Liver (tissue), 9 donors: ENCODE measurements around the gene TBX6. TPM values are rescaled to one million over a fixed set of nuclear protein-coding genes. Genes with fewer than 3 reads are reported as not detected.

Experiments
- DNase-seq: peaks from one replicate; pipeline ENCODE4 v3.0.0-alpha.2; 2017; ENCODE audit warnings: low spot score
- H3K27ac ChIP-seq, 2 donors: one replicate each; pipeline ENCODE4 v1.7.0; 2013; ENCODE audit warnings: inconsistent platforms in 2 of 2, low read length in 2 of 2, control low read depth in 1 of 2, low read depth in 1 of 2, mild to moderate bottlenecking in 1 of 2
- H3K27me3 ChIP-seq, 4 donors: one replicate each; pipeline versions ENCODE4 v1.6.1 to v1.7.0; 2013; ENCODE audit warnings: low read length in 3 of 4, inconsistent platforms in 1 of 4, mild to moderate bottlenecking in 1 of 4, moderate library complexity in 1 of 4; ENCODE audit not compliant: control insufficient read depth in 4 of 4, insufficient read depth in 4 of 4
- H3K36me3 ChIP-seq, 4 donors: one replicate each; pipeline versions ENCODE4 v1.6.1 to v1.7.0; 2013; ENCODE audit warnings: low read length in 3 of 4, mild to moderate bottlenecking in 3 of 4, low read depth in 1 of 4, moderate library complexity in 1 of 4; ENCODE audit not compliant: control insufficient read depth in 4 of 4, insufficient read depth in 3 of 4
- H3K4me1 ChIP-seq, 4 donors: one replicate each; pipeline versions ENCODE4 v1.6.1 to v1.7.0; 2013; ENCODE audit warnings: low read length in 3 of 4, mild to moderate bottlenecking in 3 of 4, moderate library complexity in 1 of 4; ENCODE audit not compliant: control insufficient read depth in 4 of 4, insufficient read depth in 4 of 4
- H3K4me3 ChIP-seq, 3 donors: one replicate each; pipeline versions ENCODE4 v1.6.1 to v1.7.0; 2013; ENCODE audit warnings: low read length in 3 of 3, control low read depth in 1 of 3, low read depth in 1 of 3, mild to moderate bottlenecking in 1 of 3
- H3K9ac ChIP-seq, 2 donors: one replicate each; pipeline ENCODE4 v1.7.0; 2013; ENCODE audit warnings: low read length in 2 of 2, mild to moderate bottlenecking in 2 of 2, moderate library complexity in 2 of 2, control low read depth in 1 of 2, low read depth in 1 of 2
- H3K9me3 ChIP-seq, 4 donors: one replicate each; pipeline versions ENCODE4 v1.6.1 to v1.7.0; 2013; ENCODE audit warnings: low read length in 3 of 4; ENCODE audit not compliant: control insufficient read depth in 4 of 4
- ATF3 ChIP-seq: IDR thresholded peaks from 2 replicates; pipeline ENCODE4 v1.6.1; 2016; ENCODE audit warnings: antibody characterized with exemption
- EGR1 ChIP-seq, 2 donors: IDR thresholded peaks; 2 replicates each; pipeline ENCODE4 v1.6.1; 2016 to 2018; ENCODE audit warnings: antibody characterized with exemption in 2 of 2, low read depth in 2 of 2
- FOXA1 ChIP-seq: IDR thresholded peaks from 2 replicates; pipeline ENCODE4 v1.6.1; 2016; ENCODE audit warnings: antibody characterized with exemption
- FOXA2 ChIP-seq: IDR thresholded peaks from 2 replicates; pipeline ENCODE4 v1.6.1; 2016; ENCODE audit warnings: antibody characterized with exemption
- JUND ChIP-seq, 2 donors: IDR thresholded peaks; 2 replicates each; pipeline ENCODE4 v1.6.1; 2016; ENCODE audit warnings: antibody characterized with exemption in 2 of 2
- MAX ChIP-seq: IDR thresholded peaks from 2 replicates; pipeline ENCODE4 v1.6.1; 2016; ENCODE audit warnings: antibody characterized with exemption
- NR2F2 ChIP-seq: IDR thresholded peaks from 2 replicates; pipeline ENCODE4 v1.6.1; 2016; ENCODE audit warnings: antibody characterized with exemption
- RAD21 ChIP-seq, 2 donors: IDR thresholded peaks; 2 replicates each; pipeline ENCODE4 v1.6.1; 2016; ENCODE audit warnings: antibody characterized with exemption in 2 of 2, mild to moderate bottlenecking in 2 of 2
- RXRA ChIP-seq, 2 donors: IDR thresholded peaks; 2 replicates each; pipeline ENCODE4 v1.6.1; 2017 to 2018; ENCODE audit warnings: antibody characterized with exemption in 2 of 2, mild to moderate bottlenecking in 1 of 2
- SP1 ChIP-seq: IDR thresholded peaks from 2 replicates; pipeline ENCODE4 v1.6.1; 2018; ENCODE audit warnings: antibody characterized with exemption, mild to moderate bottlenecking
- TAF1 ChIP-seq: conservative IDR thresholded peaks from 2 replicates; pipeline ENCODE4 v1.6.1; 2016; ENCODE audit warnings: antibody characterized with exemption, mild to moderate bottlenecking
- YY1 ChIP-seq: IDR thresholded peaks from 2 replicates; pipeline ENCODE4 v1.6.1; 2016; ENCODE audit warnings: antibody characterized with exemption, mild to moderate bottlenecking
- WGBS: extraction: QIAGEN DNeasy Blood & Tissue Kit; methylation state at CpG from one replicate; pipeline ENCODE4 v1.1.7; 2013; 5-methylcytosine and 5-hydroxymethylcytosine counted together
- polyA plus RNA-seq, 2 donors: library from polyadenylated mRNA; stranded (reverse) in 1 of 2; unstranded in 1 of 2; fragments of 200-250 nt in 1 of 2; fragments of >200 nt in 1 of 2; fragmentation: Nextera tagmentation in 1 of 2; extraction: Ambion mirVana in 1 of 2; gene quantifications; one replicate each; pipeline versions ENCODE4 v1.2.1 to v1.2.3, GENCODE V29; 2013 to 2015
- total RNA-seq, 2 donors: library from RNA; depleted of rRNA; stranded (reverse); fragments of >200 nt; gene quantifications; one replicate each; pipeline ENCODE4 v1.2.3, GENCODE V29; 2014
- TF ChIP-seq, protein P1 (sequence below): IDR thresholded peaks from 2 replicates; pipeline ENCODE4 v1.6.1; 2016; ENCODE audit warnings: antibody characterized with exemption, mild to moderate bottlenecking
- TF ChIP-seq, protein P2 (sequence below): IDR thresholded peaks from 2 replicates; pipeline ENCODE4 v1.6.1; 2016; ENCODE audit warnings: antibody characterized with exemption
- donor health status: healthy.
- donor health status: healthy.
- donor health status: healthy.
- donor health status: healthy.
- donor health status: healthy.

TBX6 gene
- total and polyA plus RNA-seq, 4 donors: 0.09 to 0.26 (median 0.18) TPM

DNA sequence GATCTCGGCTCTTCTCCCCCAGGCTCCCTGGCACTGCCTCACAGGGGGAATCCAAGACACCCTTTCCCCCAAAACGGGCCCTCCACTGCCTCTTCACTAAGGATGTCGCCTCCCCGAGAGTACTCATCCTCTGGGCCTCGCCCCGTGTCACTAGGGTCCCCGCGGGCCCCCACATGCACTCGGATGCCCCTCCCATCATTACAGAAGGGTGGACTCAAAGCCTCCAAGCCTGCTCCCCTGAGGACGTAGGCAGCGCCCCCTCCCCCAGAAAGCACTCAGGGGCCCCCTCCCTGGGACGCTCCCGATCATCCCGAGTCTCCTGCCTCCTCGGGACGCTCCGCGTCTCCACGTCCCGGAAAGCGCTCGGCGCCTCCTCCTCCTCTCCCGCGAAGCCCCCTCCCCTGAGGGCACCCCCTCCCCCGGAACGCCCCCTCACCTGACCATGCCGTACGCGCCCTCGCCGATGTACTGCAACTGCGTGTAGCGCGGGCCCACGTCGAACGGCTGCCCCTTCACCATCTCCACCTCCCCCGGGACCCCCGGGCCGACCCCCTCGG, 31.0 kb upstream of the TBX6 start:
- TF ChIP-seq RXRA (IDR thresholded peaks at IDR 0.05) (no peak), FOXA1 (no peak), SP1 (no peak)
- TF ChIP-seq, protein P1, sequence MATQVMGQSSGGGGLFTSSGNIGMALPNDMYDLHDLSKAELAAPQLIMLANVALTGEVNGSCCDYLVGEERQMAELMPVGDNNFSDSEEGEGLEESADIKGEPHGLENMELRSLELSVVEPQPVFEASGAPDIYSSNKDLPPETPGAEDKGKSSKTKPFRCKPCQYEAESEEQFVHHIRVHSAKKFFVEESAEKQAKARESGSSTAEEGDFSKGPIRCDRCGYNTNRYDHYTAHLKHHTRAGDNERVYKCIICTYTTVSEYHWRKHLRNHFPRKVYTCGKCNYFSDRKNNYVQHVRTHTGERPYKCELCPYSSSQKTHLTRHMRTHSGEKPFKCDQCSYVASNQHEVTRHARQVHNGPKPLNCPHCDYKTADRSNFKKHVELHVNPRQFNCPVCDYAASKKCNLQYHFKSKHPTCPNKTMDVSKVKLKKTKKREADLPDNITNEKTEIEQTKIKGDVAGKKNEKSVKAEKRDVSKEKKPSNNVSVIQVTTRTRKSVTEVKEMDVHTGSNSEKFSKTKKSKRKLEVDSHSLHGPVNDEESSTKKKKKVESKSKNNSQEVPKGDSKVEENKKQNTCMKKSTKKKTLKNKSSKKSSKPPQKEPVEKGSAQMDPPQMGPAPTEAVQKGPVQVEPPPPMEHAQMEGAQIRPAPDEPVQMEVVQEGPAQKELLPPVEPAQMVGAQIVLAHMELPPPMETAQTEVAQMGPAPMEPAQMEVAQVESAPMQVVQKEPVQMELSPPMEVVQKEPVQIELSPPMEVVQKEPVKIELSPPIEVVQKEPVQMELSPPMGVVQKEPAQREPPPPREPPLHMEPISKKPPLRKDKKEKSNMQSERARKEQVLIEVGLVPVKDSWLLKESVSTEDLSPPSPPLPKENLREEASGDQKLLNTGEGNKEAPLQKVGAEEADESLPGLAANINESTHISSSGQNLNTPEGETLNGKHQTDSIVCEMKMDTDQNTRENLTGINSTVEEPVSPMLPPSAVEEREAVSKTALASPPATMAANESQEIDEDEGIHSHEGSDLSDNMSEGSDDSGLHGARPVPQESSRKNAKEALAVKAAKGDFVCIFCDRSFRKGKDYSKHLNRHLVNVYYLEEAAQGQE: no peak
- TF ChIP-seq, protein P2, sequence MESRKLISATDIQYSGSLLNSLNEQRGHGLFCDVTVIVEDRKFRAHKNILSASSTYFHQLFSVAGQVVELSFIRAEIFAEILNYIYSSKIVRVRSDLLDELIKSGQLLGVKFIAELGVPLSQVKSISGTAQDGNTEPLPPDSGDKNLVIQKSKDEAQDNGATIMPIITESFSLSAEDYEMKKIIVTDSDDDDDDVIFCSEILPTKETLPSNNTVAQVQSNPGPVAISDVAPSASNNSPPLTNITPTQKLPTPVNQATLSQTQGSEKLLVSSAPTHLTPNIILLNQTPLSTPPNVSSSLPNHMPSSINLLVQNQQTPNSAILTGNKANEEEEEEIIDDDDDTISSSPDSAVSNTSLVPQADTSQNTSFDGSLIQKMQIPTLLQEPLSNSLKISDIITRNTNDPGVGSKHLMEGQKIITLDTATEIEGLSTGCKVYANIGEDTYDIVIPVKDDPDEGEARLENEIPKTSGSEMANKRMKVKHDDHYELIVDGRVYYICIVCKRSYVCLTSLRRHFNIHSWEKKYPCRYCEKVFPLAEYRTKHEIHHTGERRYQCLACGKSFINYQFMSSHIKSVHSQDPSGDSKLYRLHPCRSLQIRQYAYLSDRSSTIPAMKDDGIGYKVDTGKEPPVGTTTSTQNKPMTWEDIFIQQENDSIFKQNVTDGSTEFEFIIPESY: no peak
- peak; percentile 36 for DNase-seq
- 3% methylated on average over 42 of the region's 42 CpGs for WGBS
- H3K9ac ChIP-seq: peak overlapping the region; percentile 18 to 77
- H3K27ac ChIP-seq: peak overlapping the region; percentile 89 to 94
- peak overlapping the region; percentile 69 to 90 (median 75) for H3K4me3 ChIP-seq
- peaks cover 4 to 13% (median 8%) of the 10 kb centered on the region in 4 donors for H3K4me1 ChIP-seq
- H3K36me3 ChIP-seq: peaks cover 1 to 5% (median 3%) of the 10 kb centered on the region in 4 donors
- H3K9me3 ChIP-seq: no peaks in the 10 kb centered on the region
- no peaks in the 10 kb centered on the region for H3K27me3 ChIP-seq

DNA sequence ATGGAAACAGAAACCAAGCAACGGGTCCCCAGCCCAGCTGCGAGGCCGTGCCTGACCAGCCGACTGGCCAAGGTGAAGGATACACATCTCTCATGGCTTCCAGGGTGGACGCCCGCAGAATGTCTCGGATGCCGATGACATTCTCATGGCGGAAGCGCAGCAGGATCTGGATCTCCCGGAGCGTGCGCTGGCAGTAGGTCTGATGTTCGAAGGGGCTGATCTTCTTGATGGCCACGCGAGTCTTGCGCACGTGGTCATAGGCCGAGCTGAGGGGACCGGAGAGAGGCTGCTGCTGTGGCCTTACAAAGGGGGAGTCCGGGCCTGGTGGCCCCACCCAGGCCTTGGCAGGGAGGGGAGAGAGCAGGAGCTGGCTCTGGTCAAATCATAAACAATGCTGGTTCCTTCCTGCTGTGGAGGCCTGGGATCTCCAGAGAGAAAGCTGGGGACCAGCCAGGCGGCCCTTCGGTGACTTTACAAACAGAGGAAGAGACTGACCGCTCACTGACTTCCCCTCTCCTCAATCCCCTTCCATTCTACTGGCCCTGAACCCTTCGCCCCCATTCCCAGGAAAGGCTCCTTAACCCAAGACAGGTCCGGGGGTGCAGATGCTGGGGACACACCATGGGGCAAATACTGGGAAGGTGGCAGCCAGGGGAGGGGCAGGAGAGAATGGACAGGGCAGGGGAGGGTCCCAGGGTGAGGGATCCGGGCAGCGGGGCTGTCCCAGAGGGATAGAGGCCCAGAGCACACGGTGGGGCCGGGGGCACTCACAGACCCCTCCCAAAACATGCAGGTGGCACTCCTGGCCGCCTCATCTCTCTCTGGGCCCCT, 30.2 kb upstream of the TBX6 start:
- no peaks in the 10 kb centered on the region for H3K27me3 ChIP-seq
- peak overlapping the region; percentile 18 to 77 for H3K9ac ChIP-seq
- H3K9me3 ChIP-seq: no peaks in the 10 kb centered on the region
- TF ChIP-seq SP1 (peak; percentile 6), RXRA (IDR thresholded peaks at IDR 0.05) (no peak)
- H3K36me3 ChIP-seq: peaks cover 1 to 7% (median 5%) of the 10 kb centered on the region in 4 donors
- no peak for DNase-seq
- 68% methylated on average over 31 of the region's 31 CpGs for WGBS
- peak overlapping the region; percentile 89 to 94 for H3K27ac ChIP-seq
- H3K4me1 ChIP-seq: peaks cover 4 to 13% (median 8%) of the 10 kb centered on the region in 4 donors
- peak overlapping the region; percentile 69 to 90 (median 75) for H3K4me3 ChIP-seq

DNA sequence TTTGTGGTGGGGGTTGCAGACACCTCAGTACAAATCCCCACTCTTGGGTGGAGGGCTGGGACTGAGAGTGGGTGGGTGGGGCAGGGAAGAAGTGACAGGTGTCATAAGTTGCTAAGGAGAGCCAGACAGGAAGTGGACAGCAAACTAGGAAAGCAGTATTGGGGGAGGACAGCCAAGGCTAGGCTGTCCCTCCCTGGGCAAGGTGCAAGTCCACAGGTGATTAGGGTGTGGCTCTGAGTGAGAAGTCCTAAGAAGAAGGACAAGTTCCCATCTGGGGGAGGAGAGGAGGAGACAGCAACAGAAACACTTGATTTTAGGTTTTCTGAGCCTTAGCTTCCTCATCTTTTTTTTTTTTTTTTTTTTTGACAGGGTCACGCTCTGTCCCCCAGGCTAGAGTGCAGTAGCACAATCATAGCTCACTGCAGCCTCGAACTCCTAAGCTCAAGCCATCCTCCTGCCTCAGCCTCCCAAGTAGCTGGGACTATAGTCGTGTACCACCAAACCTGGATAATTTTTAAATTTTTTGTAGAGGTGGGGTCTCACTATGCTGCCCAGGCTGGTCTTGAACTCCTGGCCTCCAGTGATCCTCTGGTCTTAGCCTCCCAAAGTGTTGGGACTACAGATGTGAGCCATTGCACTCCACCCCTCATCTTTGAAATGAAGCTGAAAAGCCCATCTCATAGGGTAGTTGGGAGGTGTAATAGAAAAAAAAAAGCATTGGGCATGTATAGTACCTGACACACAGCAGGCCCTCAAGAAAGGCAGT, 28.8 kb upstream of the TBX6 start:
- TF ChIP-seq ATF3 (no peak), JUND (IDR thresholded peaks at IDR 0.05) (no peak), FOXA2 (no peak), NR2F2 (no peak), YY1 (no peak), RAD21 (IDR thresholded peaks at IDR 0.05) (no peak), SP1 (no peak), TAF1 (no peak), RXRA (IDR thresholded peaks at IDR 0.05) (no peak), MAX (no peak), EGR1 (IDR thresholded peaks at IDR 0.05; ENCODE audit: low read depth in 2 of 2) (no peak)
- TF ChIP-seq, protein P2: no peak
- Histone ChIP-seq H3K9me3 (no peaks in the 10 kb centered on the region), H3K9ac (no peak overlapping the region), H3K4me3 (no peak overlapping the region), H3K27me3 (no peaks in the 10 kb centered on the region), H3K27ac (no peak overlapping the region), H3K36me3 (peaks cover 1 to 12% (median 5%) of the 10 kb centered on the region in 4 donors), H3K4me1 (peaks cover 4 to 13% (median 8%) of the 10 kb centered on the region in 4 donors)
- 90% methylated on average over 3 of the region's 3 CpGs for WGBS
- no peak for DNase-seq
